Cardiac fibroblast (primary cell): ENCODE data around the gene TNIK.
A peak's percentile ranks its signal among the peaks of the same experiment; 100 is the strongest.
"Not testable (repeated sequence)": the region's sequence is repeated elsewhere in the genome, so short reads cannot be mapped to it uniquely, and the experiment has no call there.

Experiments
- DNase-seq, 2 donors: peaks; one replicate each; pipeline versions ENCODE4 v3.0.0 to v3.0.0-alpha.2; 2010; ENCODE audit warnings: low read depth in 2 of 2
- H3K4me3 ChIP-seq, 2 donors: replicated peaks in 1 of 2; 1 replicate in 1 of 2; 2 replicates in 1 of 2; pipeline ENCODE4 v1.5.1; 2011; ENCODE audit warnings: low read depth in 2 of 2, low read length in 2 of 2, mild to moderate bottlenecking in 2 of 2, moderate library complexity in 1 of 2
- TF ChIP-seq, protein P1 (sequence below): IDR thresholded peaks from one replicate; pipeline ENCODE4 v1.5.1; 2011; ENCODE audit warnings: low read depth, mild to moderate bottlenecking, low read length, inconsistent platforms

The TNIK gene

DNA sequence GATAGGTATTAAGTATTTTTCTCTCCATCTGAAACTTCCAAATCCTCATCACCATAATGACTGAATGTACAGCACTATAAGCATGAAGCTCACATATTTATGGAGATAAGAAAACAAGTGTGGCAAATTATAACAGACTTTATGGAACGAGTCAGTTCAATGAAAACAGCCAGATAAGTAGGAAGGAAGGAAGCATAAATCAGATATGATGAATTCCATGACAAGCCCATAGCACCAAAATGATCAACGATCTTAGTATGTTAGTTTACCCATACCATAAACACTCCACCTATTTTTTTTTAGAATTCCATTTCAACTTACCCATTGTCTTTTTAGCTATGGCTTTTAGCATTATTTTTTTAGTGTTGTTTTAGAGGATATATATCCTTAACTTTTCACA is 169.5 kb downstream of the TNIK start:
- H3K4me3 ChIP-seq, result no peak overlapping the region
- DNase-seq, result no peak
- TF ChIP-seq, protein P1, sequence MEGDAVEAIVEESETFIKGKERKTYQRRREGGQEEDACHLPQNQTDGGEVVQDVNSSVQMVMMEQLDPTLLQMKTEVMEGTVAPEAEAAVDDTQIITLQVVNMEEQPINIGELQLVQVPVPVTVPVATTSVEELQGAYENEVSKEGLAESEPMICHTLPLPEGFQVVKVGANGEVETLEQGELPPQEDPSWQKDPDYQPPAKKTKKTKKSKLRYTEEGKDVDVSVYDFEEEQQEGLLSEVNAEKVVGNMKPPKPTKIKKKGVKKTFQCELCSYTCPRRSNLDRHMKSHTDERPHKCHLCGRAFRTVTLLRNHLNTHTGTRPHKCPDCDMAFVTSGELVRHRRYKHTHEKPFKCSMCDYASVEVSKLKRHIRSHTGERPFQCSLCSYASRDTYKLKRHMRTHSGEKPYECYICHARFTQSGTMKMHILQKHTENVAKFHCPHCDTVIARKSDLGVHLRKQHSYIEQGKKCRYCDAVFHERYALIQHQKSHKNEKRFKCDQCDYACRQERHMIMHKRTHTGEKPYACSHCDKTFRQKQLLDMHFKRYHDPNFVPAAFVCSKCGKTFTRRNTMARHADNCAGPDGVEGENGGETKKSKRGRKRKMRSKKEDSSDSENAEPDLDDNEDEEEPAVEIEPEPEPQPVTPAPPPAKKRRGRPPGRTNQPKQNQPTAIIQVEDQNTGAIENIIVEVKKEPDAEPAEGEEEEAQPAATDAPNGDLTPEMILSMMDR, result no peak

DNA sequence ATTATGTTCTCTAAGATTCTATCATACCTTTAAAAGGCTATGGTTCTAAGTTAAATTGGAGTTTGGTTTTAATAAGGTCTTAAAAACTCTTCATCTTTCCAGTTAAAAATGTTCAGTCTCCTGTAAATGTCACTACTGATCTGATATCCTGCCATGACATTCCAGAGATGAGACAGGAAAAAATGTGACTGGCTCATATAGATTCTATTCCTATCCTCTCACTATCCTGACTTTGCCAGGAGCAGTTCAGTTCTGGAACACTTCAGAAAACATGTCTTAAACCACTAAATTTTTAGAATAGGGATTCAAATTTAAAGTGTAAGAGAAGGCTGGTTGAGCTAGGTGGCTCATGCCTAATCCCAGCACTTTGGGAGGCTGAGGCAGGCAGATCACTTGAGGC is 170.9 kb downstream of the TNIK start:
- no peak overlapping the region for H3K4me3 ChIP-seq
- TF ChIP-seq, protein P1, result no peak
- DNase-seq, result no peak

GRCh38 chr3:171287761-171288160 is 172.4 kb downstream of the TNIK start:
- DNase-seq, H3K4me3 ChIP-seq: not testable (repeated sequence)

GRCh38 chr3:171286580-171287249 is 173.5 kb downstream of the TNIK start:
- TF ChIP-seq, protein P1, result no peak
- H3K4me3 ChIP-seq, result no peak overlapping the region
- DNase-seq, result peak; percentile 75 to 88

GRCh38 chr3:171285287-171285686 is 174.9 kb downstream of the TNIK start:
- peak in 1 of 2 donors; percentile 29 for DNase-seq
- TF ChIP-seq, protein P1, result no peak
- H3K4me3 ChIP-seq, result no peak overlapping the region

DNA sequence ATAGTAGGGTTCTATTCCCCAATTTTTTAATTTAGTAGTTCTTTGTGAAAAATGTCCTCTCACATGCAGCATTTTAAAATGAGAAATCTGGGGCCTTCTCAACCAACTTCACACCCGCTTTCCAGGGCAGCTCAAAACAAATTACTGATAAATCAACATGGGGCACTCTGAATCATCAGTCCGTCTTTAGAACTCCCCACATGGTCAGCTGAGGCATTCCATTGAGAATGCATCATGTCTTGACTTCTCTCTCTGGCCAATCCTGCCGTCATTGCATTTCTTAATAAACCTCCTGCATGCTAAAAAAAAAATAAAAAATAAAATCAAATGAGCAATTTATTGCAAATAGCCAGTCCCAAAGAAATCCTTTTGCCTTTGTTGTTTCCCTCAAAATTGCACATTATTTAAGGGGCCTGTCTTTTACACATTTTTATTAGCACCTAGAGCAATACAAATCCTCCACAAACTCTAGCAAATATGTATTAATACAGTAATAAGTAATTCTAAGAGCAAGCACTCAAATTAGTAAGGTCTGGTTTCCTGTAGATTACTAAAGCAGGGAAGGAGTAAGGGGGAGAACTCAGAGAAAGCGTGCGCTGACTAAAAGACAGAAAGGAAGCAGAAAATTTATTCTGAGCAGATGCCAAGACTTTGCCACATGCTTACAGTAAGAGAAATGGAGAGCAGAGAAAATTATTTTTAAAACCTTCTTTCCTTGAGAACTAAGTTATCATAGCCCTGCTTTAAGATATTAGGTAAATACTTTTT is 175.7 kb downstream of the TNIK start:
- H3K4me3 ChIP-seq, result no peak overlapping the region
- peak; percentile 93 to 98 for DNase-seq
- TF ChIP-seq, protein P1, result no peak

GRCh38 chr3:171283848-171284222 is 176.4 kb downstream of the TNIK start:
- TF ChIP-seq, protein P1, result no peak
- DNase-seq, result no peak
- H3K4me3 ChIP-seq, result no peak overlapping the region
